WTC11 (cell line): ENCODE results near the gene DYNLRB1.

ENCODE experiments used
- ATF1 ChIP-seq: sonication (generic); formaldehyde crosslinking; IDR thresholded peaks from 2 replicates; pipeline ENCODE4 v1.8.1; 2023; ENCODE audit warnings: mild to moderate bottlenecking, moderate library complexity, missing genetic modification reagents
- ATF3 ChIP-seq: sonication (generic); formaldehyde crosslinking; conservative IDR thresholded peaks from 2 replicates; pipeline ENCODE4 v1.8.1; 2022; ENCODE audit warnings: mild to moderate bottlenecking, missing genetic modification reagents
- CBFB ChIP-seq: sonication (generic); formaldehyde crosslinking; IDR thresholded peaks from 2 replicates; pipeline ENCODE4 v1.8.1; 2022; ENCODE audit warnings: mild to moderate bottlenecking, low read depth, missing genetic modification reagents
- CREB1 ChIP-seq: sonication (generic); formaldehyde crosslinking; IDR thresholded peaks from 2 replicates; pipeline ENCODE4 v1.8.0; 2023; ENCODE audit warnings: mild to moderate bottlenecking, missing genetic modification reagents
- CTCF ChIP-seq: fragments of 200-600 bp; IDR thresholded peaks from 2 replicates; pipeline ENCODE4 v1.8.0; 2022; ENCODE audit warnings: antibody characterized with exemption
- OVOL2 ChIP-seq: fragments of 250-450 bp; sonication (Bioruptor Pico); IDR thresholded peaks from 2 replicates; pipeline ENCODE4 v1.9.0; 2021; ENCODE audit warnings: mild to moderate bottlenecking, borderline replicate concordance
- STAT6 ChIP-seq: sonication (generic); formaldehyde crosslinking; conservative IDR thresholded peaks from 2 replicates; pipeline ENCODE4 v1.8.1; 2023; ENCODE audit warnings: mild to moderate bottlenecking, low read depth, missing genetic modification reagents, moderate library complexity
- TEAD1 ChIP-seq: sonication (generic); formaldehyde crosslinking; IDR thresholded peaks from 2 replicates; pipeline ENCODE4 v1.8.0; 2022; ENCODE audit warnings: mild to moderate bottlenecking, missing genetic modification reagents
- TP53 ChIP-seq: sonication (generic); formaldehyde crosslinking; IDR thresholded peaks from 2 replicates; pipeline ENCODE4 v1.8.1; 2023; ENCODE audit warnings: mild to moderate bottlenecking, missing genetic modification reagents
- ZNF423 ChIP-seq: fragments of 250-450 bp; sonication (Bioruptor Pico); IDR thresholded peaks from 2 replicates; pipeline ENCODE4 v2.1.2; 2022; ENCODE audit warnings: mild to moderate bottlenecking, moderate library complexity
- ZSCAN18 ChIP-seq: fragments of 250-450 bp; sonication (Bioruptor Pico); IDR thresholded peaks from 2 replicates; pipeline ENCODE4 v2.1.2; 2022; ENCODE audit warnings: mild to moderate bottlenecking, moderate library complexity
- TF ChIP-seq, protein P1 (sequence below): fragments of 250-450 bp; sonication (Bioruptor Pico); conservative IDR thresholded peaks from 2 replicates; pipeline ENCODE4 v1.9.0; 2021; ENCODE audit warnings: mild to moderate bottlenecking

GRCh38 chr20:34525342-34525708 lies 9.1 kb downstream of the DYNLRB1 start:
- TF ChIP-seq CTCF, result no peak
- TF ChIP-seq CREB1 (CRISPR knock-in tag), result no peak
- no peak for TF ChIP-seq ZNF423 (CRISPR knock-in tag)
- no peak for TF ChIP-seq ATF3 (CRISPR knock-in tag)
- TF ChIP-seq STAT6 (CRISPR knock-in tag), result no peak
- TF ChIP-seq ZSCAN18 (CRISPR knock-in tag), result no peak
- TF ChIP-seq, protein P1, sequence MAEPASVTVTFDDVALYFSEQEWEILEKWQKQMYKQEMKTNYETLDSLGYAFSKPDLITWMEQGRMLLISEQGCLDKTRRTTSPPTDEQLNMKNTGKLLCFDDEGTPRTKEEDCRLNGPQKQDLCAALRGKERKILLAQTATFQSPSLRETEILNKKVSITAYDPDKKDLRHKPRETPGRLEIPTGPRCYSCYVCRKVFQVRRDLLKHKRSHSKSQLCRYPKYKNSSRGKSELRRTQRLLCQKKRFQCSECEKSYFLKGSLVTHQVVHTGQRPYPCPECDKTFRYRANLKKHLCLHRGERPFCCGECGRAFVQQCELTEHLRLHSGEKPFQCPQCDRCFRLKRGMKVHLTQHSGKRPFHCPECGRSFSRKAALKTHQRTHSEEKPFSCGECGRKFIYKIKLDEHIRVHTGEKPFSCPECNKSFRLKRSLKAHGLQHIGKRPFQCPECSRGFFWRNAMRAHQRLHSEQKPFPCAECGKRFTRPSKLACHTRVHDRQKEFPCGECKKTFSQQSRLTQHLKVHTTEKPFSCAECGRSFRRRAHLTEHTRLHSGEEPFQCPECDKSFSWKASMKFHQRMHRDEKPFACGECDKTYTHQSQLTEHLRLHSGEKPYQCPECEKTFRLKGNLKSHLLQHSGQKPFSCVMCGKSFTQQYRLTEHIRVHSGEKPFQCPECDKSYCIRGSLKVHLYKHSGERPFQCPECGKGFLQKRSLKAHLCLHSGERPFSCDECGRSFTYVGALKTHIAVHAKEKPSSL (CRISPR knock-in tag), result no peak
- no peak for TF ChIP-seq TP53 (CRISPR knock-in tag)
- no peak for TF ChIP-seq CBFB (CRISPR knock-in tag)
- TF ChIP-seq OVOL2 (CRISPR knock-in tag), result no peak
- TF ChIP-seq ATF1, result no peak
- no peak for TF ChIP-seq TEAD1
